Hypothalamus (tissue), 51 donors: ENCODE results near the gene NDUFA9.

Experiments used
- DNase-seq, 51 donors: peaks; one replicate each; lab custom pipeline; 2025; lab: John Stamatoyannopoulos, UW

The NDUFA9 gene

DNA sequence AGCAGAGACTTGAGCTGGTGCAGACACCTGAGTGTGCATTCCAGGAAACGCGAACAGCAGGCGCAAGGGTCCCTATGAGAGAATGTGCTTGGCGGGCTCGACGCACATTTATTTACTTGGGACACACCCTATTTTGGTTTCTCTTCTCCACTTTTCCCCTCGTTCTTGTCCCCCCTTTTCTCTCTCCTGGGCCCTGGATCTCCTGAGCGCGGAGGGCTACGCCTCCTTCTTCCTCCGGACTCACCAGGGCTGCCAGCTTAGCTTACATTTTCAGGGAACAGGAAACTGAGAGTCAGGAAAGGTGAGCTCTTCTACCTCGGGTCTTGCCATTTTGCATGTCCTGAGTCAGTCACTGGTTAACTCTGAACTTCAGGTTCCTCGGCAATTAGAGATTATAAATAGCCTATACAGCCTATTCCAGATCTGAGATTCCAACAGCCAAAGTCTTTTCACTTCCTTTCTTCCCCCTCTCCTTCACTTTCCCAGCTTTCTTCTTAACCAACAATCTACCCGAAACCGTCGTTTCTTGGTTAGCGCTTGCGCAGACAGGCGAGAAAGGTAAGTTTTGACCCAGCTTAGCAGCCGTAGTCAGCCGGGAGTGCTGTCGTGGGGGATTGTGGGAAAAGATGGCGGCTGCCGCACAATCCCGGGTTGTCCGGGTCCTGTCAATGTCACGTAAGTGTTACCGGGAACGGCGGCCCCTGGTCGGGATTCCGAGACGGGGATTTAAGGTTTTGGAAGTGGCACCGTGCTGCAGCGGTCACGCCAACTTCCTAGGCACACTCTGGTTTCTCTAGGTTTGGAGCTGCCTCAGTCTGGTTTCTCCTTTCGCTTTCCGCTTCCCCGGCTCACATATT, at the start of gene NDUFA9, which contains the start of gene AKAP3:
Gene NDUFA9, plus strand, starts transcription at position 614 of the 857 bp plus-strand sequence. Its CDS starts 13 bp downstream, at position 627.
Gene AKAP3, minus strand, starts transcription at position 551 of the 857 bp plus-strand sequence. CDS start 10,855 bp downstream, outside the sequence.
- DNase-seq: peak; percentile 40 to 94 (median 75)

DNA sequence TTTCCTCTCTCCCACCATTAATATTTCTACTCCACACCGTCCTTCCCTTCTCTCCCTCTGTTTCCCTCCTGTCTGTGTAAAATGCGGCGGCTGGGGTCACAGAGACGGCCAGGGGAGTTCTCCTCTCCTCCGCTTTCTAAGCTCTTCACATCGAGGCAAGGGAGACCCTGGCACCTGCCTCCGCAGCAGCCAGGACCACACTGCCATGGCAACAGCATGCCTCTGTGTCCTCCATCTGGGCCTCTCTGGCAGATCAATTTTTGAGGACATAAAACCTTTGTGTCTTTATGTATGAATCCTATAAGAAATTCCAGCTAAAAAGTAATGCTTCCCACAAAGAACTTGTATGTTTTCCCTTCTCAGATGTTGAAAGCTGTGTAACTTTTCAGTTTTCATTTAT, 45.5 kb upstream of the NDUFA9 start:
- peak in 6 of 51 donors; percentile 6 to 15 (median 8) for DNase-seq

DNA sequence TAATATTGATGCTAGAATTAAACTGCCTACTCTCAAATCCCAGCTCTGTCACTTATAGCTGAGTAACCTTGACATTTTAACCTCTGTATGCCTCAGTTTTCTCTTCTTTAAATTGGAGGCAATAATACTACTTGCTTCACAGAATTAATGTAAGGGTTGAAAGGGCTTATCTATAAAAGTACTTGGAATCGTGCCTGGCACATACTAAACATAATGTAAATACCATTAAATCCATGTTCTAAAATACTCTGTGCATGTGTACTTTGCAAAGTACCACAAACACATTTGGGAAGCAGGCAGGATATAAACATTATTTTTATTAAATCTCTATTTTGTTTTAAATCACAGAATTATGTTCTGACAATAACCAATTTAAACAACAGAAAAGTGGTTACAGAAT, 45.0 kb upstream of the NDUFA9 start:
- DNase-seq: no peak

DNA sequence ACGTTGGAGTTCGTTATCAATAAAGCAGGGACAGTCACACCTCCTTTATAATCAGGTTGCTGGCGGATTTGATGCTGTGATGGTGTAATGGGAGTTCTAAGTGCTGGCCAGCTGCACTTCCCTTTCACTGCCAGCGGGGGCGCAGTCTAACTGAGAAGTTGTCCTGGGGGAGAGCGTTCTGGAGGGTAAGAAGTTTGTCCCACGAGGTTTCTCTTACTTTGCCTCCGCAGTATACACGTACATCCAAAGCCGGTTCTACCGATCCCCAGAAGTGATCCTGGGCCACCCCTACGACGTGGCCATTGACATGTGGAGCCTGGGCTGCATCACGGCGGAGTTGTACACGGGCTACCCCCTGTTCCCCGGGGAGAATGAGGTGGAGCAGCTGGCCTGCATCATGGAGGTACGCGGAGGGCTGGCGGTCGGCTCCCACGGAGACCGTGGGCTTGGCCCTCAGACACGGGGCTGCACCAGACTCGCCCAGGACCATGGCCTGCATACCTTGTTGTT, 44.2 kb upstream of the NDUFA9 start:
- DNase-seq: peak; percentile 23 to 88 (median 66)

DNA sequence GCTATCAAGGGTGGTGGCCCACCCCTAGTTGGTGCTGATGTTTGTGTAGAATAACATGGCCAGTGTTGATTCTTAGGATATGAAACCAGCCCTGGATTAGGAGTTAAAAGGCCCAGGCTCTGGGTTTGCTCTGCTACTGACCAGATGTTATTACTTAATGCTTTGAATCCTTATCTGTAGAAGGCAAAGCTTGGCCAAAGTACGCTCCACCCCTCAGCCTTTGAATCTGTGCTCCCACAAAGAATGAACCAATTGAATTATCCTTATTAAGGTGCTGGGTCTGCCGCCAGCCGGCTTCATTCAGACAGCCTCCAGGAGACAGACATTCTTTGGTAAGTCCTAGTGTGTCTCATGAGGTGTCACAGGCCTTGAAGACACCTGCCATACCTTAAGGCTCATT, 41.9 kb upstream of the NDUFA9 start:
- DNase-seq: no peak

DNA sequence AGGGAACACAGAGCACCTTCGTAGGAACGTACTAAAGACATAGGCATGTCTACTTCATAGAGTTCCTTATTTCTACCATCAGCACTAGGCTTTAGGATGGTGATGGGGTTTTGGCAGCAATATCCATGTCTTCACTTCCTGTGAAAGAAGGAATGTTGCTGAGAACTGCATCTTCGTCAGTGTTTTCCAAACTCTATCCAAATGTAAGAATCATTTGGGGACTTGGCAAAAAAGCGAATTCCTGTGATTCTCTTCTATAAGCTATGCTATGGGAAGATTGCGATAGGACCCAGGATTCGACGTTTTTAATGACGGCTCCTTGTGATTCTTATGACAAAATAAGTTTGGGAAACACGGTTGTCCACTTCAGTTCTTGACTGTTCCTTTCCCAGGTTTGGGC, 39.8 kb upstream of the NDUFA9 start:
- no peak for DNase-seq

DNA sequence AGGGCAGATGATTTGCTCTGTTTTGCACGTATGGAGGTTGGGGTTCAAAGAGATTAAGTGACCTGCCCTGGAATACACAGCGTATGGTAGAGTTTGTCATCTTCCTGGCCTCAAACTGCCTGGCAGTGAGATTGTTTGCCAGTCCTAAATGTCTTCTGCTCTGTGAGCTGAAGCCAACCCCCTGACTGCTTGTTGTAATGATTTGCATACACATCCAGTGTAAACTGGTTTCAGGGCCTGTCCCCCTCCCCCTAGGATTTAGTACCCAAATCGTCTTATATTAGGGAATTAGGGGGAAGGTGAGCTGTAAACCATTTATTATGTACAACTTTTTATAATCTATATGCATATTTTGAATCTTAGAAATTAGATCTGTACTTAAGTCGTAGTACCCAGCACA, 38.4 kb upstream of the NDUFA9 start:
- no peak for DNase-seq

DNA sequence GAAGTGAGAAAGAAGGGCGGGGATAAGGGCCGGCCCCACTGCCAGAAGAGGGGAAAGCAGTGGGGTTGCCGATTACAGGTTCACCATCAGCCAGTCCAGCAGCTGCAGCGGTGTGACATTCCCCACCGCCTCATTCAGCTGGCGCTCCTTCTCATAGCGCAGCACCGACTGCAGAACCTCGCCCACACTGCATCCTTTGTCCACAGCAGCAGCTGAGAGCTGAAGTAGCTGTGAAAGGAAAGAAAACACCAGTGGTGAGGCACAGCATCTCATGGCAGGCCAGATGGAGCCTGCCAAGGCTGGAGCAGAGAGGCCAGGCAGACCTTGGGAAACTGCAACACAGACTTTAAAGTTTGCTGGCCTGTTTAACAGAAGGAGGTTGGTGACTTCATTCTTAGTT, 33.2 kb upstream of the NDUFA9 start:
- peak in 26 of 51 donors; percentile 5 to 61 (median 21) for DNase-seq

DNA sequence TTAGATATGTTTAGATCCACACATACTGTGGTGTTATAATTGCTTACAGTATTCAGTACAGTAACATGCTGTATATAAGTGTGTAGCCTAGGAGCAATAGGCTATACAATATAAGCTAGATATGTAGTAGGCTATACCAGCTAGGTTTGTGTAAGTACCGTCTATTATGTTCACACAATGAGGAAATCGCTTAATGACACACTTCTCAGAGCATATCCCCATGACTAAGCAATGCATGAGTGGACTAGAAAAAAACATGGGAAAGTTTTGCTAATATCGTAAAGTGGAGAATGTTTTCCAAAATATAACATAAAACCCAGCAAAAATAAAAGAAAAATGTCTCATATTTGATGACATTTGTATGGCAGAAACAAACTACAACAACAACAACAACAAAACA, 27.4 kb upstream of the NDUFA9 start:
- no peak for DNase-seq

DNA sequence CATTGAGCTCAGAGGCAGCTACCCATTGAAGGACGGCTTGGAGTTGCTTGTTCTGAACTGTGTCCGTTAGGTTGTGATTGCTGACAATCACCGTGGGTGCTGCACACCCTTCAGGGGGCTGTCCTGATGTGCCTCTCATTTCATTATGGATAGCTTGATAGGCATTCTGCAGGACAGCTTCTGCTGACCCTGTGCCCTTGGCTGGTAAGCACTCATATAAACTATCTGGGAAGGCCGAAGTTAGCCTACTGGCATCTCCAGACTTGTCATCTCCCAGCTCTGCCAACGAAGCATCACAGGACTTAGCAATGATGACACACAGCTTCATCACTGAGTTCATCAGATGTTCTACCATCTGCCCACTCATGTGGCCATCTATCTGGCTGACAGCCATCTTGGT, 22.4 kb upstream of the NDUFA9 start:
- DNase-seq: no peak

DNA sequence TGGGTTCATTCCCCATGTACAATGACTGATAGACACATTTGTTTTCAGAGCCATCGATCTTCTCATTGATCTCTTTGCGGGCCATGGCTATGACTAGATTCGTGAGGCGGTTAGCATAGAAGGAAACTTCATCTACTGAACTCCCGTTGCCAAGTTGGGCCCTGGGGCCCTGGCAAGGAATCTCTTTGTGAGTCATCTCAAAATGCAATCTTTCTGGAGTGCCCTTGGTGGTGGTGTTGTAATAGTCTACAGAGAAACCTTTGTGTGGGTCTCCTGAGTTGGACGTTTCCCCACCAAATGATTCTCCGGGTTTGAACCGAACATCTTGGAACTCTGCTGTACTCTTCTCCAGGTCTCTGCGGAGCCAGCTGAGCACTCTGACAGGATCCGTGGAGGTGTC, 20.5 kb upstream of the NDUFA9 start:
- no peak for DNase-seq

DNA sequence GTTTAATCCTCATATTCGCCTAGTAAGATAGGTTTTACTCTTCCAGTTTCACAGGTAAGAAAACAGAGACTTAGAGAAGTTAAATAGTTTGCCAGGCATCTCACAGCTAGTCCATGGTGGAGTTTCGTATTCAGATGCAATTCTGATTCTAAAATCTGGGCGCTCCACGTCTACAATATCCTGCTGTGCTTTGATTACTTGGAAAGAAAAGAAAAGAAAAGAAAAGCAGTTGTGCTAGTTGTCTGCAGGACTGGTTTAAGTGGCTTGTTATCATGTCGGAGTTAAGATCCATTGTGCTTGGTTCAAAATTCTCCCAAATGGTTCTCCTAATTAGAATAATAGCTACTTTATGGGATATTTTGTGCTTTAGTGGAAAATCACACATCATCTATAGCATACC, 18.7 kb upstream of the NDUFA9 start:
- no peak for DNase-seq

DNA sequence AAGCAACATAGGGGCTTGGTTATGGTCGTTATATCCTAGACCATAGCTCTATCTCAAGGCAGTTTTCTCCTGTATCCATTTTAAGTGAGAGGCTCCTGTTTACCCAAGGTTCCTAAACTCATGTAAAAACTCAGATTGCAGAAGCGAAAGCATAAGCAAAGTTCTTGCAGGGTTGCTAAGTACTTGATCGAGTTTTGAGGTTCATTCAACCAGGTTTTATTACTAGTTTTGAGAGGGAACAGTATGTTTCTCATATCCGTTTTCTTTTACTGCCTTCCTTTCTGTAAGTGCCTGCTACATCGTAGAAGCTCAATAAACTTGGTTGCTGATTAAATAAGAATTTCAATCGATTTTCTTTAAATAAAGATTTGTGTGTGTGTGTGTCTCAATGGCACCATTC, 5.2 kb upstream of the NDUFA9 start:
- DNase-seq: no peak

DNA sequence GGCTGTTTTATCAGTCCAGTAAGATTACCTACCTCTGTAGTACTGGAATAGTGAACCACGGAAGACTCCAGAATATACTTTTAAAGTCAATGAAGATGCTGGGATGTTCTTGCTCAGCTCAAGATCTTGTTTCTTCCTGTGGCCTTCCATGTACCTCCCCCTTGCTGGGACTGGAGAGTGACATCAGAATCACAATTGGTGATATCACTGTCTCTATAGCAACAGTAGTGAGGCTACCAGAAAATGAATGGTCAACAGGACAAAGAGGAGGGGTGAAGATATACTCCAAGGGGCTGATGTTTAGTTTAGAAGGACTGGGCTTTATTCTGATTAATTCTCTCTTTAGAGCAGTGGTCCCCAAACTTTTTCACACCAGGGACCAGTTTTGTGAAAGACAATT, 3.9 kb upstream of the NDUFA9 start:
- DNase-seq: no peak

DNA sequence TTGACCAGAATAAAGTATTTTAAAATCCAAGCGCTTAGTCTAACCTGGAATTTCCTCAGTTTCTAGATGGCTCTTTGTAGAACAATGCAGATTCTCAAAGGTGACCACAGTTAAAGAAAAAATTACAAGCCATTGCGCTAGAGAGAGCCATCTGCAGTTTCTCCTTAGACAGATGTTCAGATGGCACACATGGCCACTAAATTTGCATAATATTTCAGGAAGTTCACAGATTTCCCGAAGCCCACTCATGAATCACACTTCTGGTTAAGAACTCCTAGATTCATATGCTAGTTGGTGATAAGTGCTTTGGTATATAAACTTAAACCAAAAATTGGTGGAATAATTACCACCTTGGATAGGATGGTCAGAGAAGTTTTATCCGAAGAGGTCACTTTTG, 812 bp upstream of the NDUFA9 start:
- DNase-seq: no peak

DNA sequence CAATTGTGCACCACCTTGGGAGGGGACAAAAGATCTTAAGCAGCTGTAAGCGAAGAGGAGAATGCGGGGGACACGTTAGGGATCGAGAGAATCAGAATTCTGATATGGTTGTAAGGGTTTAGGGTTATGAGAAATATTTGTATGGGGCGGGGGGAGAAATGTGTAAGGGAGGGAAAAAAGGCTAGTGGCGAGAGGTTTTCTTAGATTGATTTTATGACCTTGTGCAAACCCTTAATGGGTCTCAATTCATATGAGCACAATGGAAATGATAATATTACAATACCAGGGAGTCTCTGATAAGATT, 396 bp downstream of the NDUFA9 start:
- DNase-seq: no peak

DNA sequence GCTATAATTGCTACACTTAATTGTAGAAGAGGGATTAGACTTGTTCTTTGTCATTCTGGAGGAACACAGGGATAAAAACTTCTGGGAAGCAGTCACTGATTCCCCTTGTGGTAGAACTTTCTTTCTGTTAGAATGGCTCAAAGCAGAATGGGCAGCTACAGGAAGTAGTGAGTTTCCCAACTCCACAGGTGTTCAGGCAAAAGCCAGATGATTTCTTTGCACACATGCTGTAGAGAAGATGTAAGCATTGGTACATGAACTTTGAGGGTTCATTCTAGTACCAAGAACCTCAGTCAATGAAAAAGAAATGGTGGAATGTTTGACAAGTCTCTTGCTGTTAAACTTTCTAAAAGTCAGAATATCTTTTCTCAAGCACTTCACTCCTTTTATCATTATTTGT, 4.3 kb downstream of the NDUFA9 start:
- no peak for DNase-seq

DNA sequence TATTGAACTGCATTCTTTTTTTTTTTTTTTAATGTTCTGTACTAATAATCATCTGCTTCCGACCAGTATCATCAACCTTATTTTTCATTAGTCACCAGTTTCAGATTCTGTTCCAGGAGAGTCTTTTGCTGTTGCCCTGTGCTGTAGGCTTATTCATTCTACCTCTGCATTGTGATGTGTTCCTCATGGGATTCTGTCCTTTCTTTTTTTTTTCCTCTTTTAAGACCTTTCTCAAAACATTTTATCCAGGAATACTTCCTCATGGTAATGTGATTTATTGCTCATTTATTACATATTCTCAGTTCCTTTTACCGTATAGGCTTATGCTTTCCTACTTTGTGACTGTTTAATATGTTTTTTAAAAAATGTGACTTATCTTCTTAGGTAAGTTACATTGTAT, 4.8 kb downstream of the NDUFA9 start:
- DNase-seq: no peak

DNA sequence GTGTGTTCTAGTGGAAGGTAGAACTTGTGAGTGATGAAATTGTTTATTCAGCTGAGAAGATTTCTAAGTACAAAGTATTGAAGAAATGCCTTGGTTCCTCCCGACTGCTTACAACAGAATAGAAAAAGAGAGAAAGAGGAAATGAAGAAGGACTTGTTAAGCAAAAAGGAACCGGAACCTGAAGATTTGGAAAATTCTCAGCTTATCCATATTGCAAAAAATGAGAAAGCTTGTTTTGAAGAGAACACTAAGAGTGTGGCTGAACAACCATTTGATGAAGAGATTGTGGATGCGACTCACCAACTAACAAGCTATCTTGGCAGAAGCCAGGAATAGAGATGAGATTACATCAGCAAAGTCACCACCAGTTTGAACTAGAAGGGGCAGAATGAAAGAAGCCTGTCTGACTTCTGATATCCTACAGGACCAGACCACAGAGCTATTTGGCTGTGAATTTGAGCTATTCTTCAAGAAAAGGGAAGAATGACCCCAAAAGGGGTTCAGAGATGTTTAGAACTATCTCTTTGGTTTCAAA, 15.1 kb downstream of the NDUFA9 start:
- no peak for DNase-seq

DNA sequence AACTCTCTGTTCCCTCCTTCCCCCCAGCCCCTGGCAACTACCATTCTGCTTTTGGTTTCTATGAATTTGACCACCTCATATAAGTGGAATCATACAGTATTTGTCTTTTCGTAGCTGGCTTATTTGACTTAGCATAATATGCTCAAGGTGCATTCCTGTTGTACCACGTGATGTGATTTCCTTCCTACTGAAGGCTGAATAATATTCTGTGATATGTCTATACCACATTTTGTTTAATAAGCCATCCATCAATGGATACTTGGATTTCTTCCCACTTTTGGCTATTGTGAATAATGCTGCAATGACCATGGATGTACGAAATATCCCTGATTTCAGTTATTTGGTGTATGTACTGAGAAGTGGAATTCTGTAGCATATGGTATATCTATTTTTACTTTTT, 16.3 kb downstream of the NDUFA9 start:
- no peak for DNase-seq

DNA sequence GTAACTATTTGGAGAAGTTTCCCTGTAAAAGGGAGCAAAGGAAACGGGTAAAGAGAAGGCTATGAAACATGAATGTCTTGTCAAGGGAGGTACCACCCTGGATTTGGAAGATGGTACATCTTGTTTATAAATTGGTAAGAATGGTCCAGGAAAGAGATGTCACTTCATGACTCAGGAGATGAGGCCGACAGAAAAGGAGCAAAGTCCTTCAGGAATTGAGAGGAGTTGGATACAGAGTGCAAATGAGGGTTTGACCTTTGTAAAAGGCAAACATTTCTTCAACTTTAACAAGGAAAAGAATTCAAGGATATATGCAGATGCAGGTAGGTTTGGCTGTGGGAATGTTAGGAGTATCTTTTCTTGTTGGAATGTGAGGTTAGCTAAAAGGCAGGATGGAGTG, 30.8 kb downstream of the NDUFA9 start:
- DNase-seq: no peak

DNA sequence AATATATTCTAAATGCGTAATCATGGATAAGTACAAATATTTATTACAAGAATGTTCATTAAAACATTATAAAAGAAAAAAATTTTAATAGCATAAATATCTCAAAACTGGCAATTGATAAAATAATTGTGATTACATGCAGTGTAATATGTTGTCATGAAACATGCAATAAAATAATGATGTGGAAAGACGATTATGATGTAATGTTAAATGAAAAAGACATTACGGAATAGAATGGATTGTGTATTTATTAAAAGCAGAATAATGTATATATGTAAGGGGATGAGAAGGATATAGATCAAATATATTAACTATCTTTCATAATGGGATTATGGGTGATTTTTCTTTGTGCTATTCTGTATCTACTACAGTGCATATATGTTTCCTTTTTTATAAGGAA, 32.8 kb downstream of the NDUFA9 start:
- DNase-seq: no peak
